ENCODE measurements around the gene ABR.

- TF ChIP-seq CTCF (IDR thresholded peaks at IDR 0.05) (no peak), POLR2A (IDR thresholded peaks at IDR 0.05) (no peak)
Measured at GRCh38 chr17:970364-970763, 209.4 kb downstream of the ABR start.
